Measurements from ENCODE around the gene L3MBTL3.

L3MBTL3 gene

DNA sequence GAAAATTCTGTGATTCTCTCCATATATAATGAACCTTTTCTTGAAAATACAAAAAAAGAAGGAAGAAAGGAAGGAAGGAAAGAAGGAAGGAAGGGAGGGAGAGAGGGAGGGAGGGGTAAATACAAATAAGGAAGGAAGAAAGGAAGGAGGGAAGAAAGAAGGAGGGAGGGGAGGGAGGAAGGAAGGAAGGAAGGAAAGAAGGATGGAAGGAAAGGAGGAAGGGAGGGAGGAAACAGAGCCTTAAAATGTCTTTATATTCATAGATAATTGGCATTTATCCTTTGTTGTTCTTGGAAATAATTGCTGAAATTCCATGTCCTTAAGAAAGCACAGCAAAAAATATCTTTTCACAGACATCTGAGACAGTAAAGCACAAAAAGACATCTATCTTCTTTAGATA, 164.1 kb downstream of the L3MBTL3 start:
- Histone ChIP-seq H3K36me3 (ENCODE audit: insufficient read depth, low read length) (no peaks in the 10 kb centered on the region), H3K9me3 (ENCODE audit: insufficient read depth, low read depth, low read length) (no peaks in the 10 kb centered on the region), H3K27me3 (ENCODE audit: insufficient read depth, low read length) (no peaks in the 10 kb centered on the region)

DNA sequence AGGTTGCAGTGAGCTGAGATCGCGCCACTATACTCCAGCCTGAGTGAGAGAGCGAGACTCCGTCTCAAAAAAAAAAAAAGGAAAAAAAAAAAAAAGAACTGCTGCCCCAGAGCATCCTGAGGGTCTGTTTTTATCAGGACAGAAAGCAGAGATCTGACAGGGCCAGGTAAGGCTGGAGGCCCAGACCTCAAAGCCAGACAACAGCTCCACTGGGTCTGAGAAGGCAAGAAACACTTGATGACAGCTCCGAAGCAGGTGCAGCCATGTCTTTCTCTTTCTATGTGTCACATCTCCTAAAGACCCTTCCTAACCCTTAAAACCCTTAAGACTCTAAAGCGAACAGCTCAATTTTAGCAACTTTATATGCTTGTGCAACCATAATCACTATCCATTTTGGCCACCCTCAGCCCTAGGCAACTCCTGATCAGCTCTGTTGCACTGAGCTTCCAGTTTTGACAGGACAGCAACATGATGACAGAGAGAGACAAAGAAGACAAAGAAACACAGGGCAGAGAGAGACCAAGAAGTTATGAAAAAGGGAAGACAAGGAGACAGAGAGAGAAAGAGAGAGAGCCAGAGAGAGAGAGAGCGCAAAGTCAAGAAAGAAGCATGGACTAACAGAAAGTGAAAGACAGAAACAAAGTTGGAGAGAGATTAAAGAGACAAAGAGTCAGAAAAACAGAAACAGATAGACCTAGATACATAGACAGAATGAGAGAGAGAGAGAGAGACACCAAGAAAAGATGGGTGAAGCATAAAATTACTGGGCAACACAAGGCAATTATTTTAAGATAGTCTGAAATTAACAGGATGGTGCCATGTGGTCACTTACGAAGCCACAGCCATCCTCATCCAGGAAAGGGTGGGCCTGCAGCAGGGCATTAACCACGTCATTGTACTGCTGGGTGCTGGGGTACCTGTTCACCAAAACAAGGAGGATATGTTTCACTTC, 165.2 kb downstream of the L3MBTL3 start:
- Histone ChIP-seq H3K4me3 (ENCODE audit: low read length) (no peak overlapping the region), H3K36me3 (ENCODE audit: insufficient read depth, low read length) (no peaks in the 10 kb centered on the region), H3K9ac (ENCODE audit: low read depth, low read length) (no peak overlapping the region), H3K27me3 (ENCODE audit: insufficient read depth, low read length) (no peaks in the 10 kb centered on the region), H3K4me1 (ENCODE audit: insufficient read depth, low read length) (peaks cover 8% of the 10 kb centered on the region), H3K9me3 (ENCODE audit: insufficient read depth, low read depth, low read length) (no peaks in the 10 kb centered on the region), H3K27ac (ENCODE audit: low read depth, low read length) (no peak overlapping the region)
- WGBS = 91% methylated on average over 9 of the region's 9 CpGs

More for the DNA sequence above, 164.1 kb downstream of the L3MBTL3 start:
- no peak overlapping the region for H3K27ac ChIP-seq (ENCODE audit: low read depth, low read length)
- H3K9ac ChIP-seq (ENCODE audit: low read depth, low read length) = no peak overlapping the region
- H3K4me1 ChIP-seq (ENCODE audit: insufficient read depth, low read length) = peaks cover 12% of the 10 kb centered on the region; the same call in 1 of the 2 replicates
- no peak overlapping the region for H3K4me3 ChIP-seq (ENCODE audit: low read length)

DNA sequence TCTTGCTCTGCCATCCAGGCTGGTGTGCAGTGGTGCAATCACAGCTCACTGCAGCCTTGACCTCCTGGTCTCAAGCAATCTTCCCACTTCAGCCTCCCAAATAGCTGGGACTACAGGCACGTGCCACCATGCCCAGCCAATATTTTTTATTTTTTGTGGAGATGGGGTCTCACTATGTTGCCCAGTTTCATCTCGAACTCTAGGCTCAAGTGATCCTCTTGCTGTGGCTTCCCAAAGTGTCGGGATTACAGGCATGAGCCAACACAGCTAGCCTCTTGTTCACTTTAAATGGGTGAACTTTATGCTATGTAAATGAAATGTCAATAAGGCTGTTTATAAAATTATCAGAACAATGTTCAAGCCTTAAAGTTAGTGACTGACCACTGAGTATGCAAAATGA, 167.3 kb downstream of the L3MBTL3 start:
- Histone ChIP-seq H3K4me3 (ENCODE audit: low read length) (no peak overlapping the region), H3K4me1 (ENCODE audit: insufficient read depth, low read length) (no peaks in the 10 kb centered on the region; the same call in 1 of the 2 replicates), H3K36me3 (ENCODE audit: insufficient read depth, low read length) (0 out of 2 replicates have a peak, but pooled peaks cover 3% of the 10 kb centered on the region), H3K9ac (ENCODE audit: low read depth, low read length) (no peak overlapping the region), H3K27me3 (ENCODE audit: insufficient read depth, low read length) (no peaks in the 10 kb centered on the region), H3K27ac (ENCODE audit: low read depth, low read length) (no peak overlapping the region), H3K9me3 (ENCODE audit: insufficient read depth, low read depth, low read length) (no peaks in the 10 kb centered on the region)
- 90% methylated on average over 3 of the region's 3 CpGs for WGBS

DNA sequence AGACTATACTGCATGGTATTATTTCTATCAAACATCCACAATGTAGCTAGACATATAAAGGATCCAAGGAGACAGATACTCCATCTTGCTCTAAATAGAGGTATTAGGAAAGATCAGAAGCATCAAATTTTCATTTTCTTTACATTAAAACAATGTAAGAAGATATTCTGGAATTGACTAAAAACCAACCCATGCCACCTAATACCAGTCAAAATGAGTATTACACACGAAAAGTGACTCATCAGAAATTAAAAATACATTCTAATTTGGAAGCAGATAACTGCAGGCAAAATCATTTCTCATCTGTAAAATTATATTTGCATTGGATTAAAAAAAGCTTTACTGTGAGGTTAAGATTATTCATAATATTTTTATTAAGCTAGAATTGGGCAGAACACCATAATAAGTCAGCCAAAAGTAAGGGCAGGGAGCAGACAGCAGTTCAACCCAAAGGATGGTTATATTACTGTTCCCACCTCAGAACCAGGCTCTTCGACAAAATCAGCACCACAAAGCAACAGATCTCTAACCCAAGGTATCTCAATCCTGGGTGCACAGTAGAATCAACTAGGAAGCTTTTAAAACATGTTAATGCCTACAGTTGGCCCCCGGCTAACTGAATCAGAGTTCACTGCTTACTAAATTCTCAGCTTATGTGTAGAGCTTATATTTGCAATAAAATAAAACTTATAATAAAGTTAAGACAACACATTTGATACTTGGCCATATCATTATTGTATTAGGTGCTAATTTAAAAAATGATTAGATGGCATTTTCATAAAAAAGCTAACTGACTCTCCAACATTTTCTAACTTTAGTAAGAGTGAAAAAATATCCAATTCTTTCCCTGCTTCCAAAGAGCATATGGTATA, 169.2 kb downstream of the L3MBTL3 start:
- no peak overlapping the region for H3K9ac ChIP-seq (ENCODE audit: low read depth, low read length)
- H3K4me3 ChIP-seq (ENCODE audit: low read length) = no peak overlapping the region
- WGBS = 91% methylated on average over 3 of the region's 3 CpGs
- H3K27ac ChIP-seq (ENCODE audit: low read depth, low read length) = no peak overlapping the region
- 0 out of 2 replicates have a peak, but pooled peaks cover 3% of the 10 kb centered on the region for H3K36me3 ChIP-seq (ENCODE audit: insufficient read depth, low read length)
- no peaks in the 10 kb centered on the region; the same call in 1 of the 2 replicates for H3K4me1 ChIP-seq (ENCODE audit: insufficient read depth, low read length)
- H3K27me3 ChIP-seq (ENCODE audit: insufficient read depth, low read length) = no peaks in the 10 kb centered on the region
- H3K9me3 ChIP-seq (ENCODE audit: insufficient read depth, low read depth, low read length) = peaks cover 6% of the 10 kb centered on the region; the same call in 1 of the 2 replicates

DNA sequence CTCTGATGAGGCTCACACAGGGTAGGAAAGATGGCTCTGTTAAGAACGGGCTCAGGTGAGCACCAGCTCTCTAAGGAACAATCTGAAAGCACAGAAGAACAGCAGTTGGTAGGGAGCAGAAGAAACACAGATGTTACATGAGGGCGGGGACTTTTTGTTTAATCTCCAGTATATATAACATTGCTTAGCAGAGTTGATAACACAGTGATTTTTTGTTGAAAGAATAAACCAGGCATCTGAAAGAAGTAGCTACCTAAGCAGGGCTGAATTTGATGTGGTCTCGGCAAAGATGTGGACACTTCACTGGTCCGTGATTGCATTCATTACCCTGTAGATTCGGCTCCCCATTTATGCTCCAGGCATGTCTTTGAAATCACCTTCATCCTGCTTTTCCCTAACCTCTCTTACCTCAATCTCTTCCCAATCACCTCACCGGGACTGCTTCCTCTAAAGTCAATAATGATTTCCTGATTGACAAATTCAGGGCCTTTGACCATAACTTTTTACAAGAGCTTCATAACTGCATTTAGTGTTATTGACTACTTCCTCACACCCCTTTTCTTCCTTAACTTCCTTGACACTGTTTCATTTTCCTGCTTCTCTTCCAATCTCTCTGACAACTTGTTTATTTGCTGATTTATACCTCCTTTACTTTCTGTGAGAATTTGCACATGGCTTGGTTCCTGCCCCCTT, 170.0 kb downstream of the L3MBTL3 start:
- H3K9me3 ChIP-seq (ENCODE audit: insufficient read depth, low read depth, low read length) = peaks cover 9% of the 10 kb centered on the region; the same call in 1 of the 2 replicates
- no peaks in the 10 kb centered on the region for H3K27me3 ChIP-seq (ENCODE audit: insufficient read depth, low read length)
- H3K27ac ChIP-seq (ENCODE audit: low read depth, low read length) = no peak overlapping the region
- 0 out of 2 replicates have a peak, but pooled peaks cover 3% of the 10 kb centered on the region for H3K36me3 ChIP-seq (ENCODE audit: insufficient read depth, low read length)
- no peak overlapping the region for H3K4me3 ChIP-seq (ENCODE audit: low read length)
- H3K9ac ChIP-seq (ENCODE audit: low read depth, low read length) = no peak overlapping the region
- WGBS = 93% methylated on average over 5 of the region's 6 CpGs
- H3K4me1 ChIP-seq (ENCODE audit: insufficient read depth, low read length) = no peaks in the 10 kb centered on the region; the same call in 1 of the 2 replicates

DNA sequence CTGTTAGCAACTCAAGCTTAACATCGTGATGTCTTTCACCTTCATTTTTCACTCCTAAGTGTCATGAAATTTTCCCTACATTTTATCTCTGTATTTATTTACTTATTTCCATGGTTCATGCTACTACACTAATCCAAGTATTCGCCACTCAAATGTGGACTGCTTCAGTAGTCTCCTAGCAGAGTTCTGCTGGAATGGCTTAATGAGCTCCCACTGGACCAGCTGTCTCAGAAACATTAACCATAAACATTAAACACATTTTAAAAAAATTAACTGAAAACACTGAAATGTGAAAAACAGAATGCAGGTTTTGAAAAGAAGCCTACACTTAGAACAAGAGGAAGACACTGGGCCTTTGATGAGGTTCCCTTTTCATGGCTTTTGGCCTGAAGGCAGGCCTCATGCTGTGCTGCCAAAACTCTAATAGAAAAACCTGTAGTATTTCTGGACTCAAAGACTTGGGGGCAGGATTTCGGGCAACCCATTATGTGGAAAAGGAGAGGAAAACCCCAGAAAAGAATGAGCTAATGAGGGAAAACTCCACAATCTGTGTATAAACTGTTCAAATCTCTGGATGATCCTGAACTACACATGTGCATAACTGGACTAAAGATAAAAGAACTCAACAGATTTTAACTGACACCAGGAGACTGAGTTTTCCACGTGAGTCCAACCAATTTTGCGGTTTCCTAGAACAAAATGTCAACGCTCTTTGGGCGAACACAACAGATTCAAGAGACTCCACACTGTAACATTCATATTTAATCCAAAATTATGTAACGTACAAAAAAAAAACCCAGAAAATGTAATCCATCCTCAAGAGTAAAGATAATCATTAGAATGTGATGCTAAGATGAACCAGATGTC, 171.4 kb downstream of the L3MBTL3 start:
- Histone ChIP-seq H3K4me1 (ENCODE audit: insufficient read depth, low read length) (no peaks in the 10 kb centered on the region; the same call in 1 of the 2 replicates), H3K36me3 (ENCODE audit: insufficient read depth, low read length) (0 out of 2 replicates have a peak, but pooled peaks cover 3% of the 10 kb centered on the region), H3K4me3 (ENCODE audit: low read length) (no peak overlapping the region), H3K9me3 (ENCODE audit: insufficient read depth, low read depth, low read length) (peaks cover 9% of the 10 kb centered on the region; the same call in 1 of the 2 replicates), H3K27me3 (ENCODE audit: insufficient read depth, low read length) (no peaks in the 10 kb centered on the region), H3K27ac (ENCODE audit: low read depth, low read length) (no peak overlapping the region), H3K9ac (ENCODE audit: low read depth, low read length) (no peak overlapping the region)
- whole genome bisulfite sequencing = 97% methylated on average over 8 of the region's 8 CpGs

All from HUES64 (cell line).